Esophagus squamous epithelium (tissue), 5 donors: ENCODE measurements around the gene CLDN20. TPM values are rescaled to one million over a fixed set of nuclear protein-coding genes. Genes with fewer than 3 reads are reported as not detected.

Experiments
- DNase-seq: peaks from one replicate; lab custom pipeline; 2025; lab: John Stamatoyannopoulos, UW
- H3K27ac ChIP-seq, 4 donors: fragments of 200-600 bp; sonication (generic); one replicate each; pipeline ENCODE4 v1.5.1; 2016 to 2019; ENCODE audit warnings: mild to moderate bottlenecking in 1 of 4
- H3K27me3 ChIP-seq, 4 donors: fragments of 200-600 bp; sonication (generic); 1 replicate in 3 of 4; 2 replicates in 1 of 4; pipeline versions ENCODE4 v1.5.1 to v1.6.0; 2017 to 2021; ENCODE audit warnings: antibody characterized with exemption in 1 of 4
- H3K36me3 ChIP-seq, 3 donors: fragments of 200-600 bp; sonication (generic); one replicate each; pipeline ENCODE4 v1.5.1; 2016 to 2019
- H3K4me1 ChIP-seq, 3 donors: fragments of 200-600 bp; sonication (generic); one replicate each; pipeline ENCODE4 v1.5.1; 2017 to 2019
- H3K4me3 ChIP-seq, 4 donors: fragments of 200-600 bp; sonication (generic); 1 replicate in 3 of 4; 2 replicates in 1 of 4; pipeline ENCODE4 v1.5.1; 2016 to 2019; ENCODE audit warnings: mild to moderate bottlenecking in 2 of 4, moderate library complexity in 1 of 4
- H3K9me3 ChIP-seq, 3 donors: fragments of 200-600 bp; sonication (generic); one replicate each; pipeline ENCODE4 v1.5.1; 2016 to 2019
- CTCF ChIP-seq, 6 experiments: fragments of 450-650 bp in 4 of 6; fragments of 200-600 bp in 2 of 6; sonication (generic) in 2 of 6; IDR thresholded peaks; one replicate each; pipeline ENCODE4 v1.5.1; 2016 to 2019; ENCODE audit warnings: antibody characterized with exemption in 6 of 6, mild to moderate bottlenecking in 4 of 6, moderate library complexity in 4 of 6
- POLR2A ChIP-seq, 4 donors: fragments of 450-650 bp; IDR thresholded peaks; one replicate each; pipeline ENCODE4 v1.6.1; 2017; ENCODE audit warnings: antibody characterized with exemption in 4 of 4, mild to moderate bottlenecking in 4 of 4, moderate library complexity in 3 of 4
- WGBS, 2 donors: methylation state at CpG; one replicate each; pipeline ENCODE4 v1.1.5; 2018; 5-methylcytosine and 5-hydroxymethylcytosine counted together
- intact Hi-C: fragments of 100-400 bp; cut with DNase I; formaldehyde crosslinking; loops from one replicate; pipeline ENCODE4 v1.15.0; 2022
- total RNA-seq, 4 donors: library from RNA; depleted of rRNA; stranded (reverse); fragments of >200 nt; gene quantifications; one replicate each; pipeline ENCODE4 v1.1.0, GENCODE V29; 2016
- donor health status: DM: yes; HTN: yes; CAD: no.

The CLDN20 gene
- total RNA-seq, 4 donors from 2014 or later = 0.19 TPM; not detected in 3

GRCh38 chr6:155254139-155254538 lies 9.7 kb upstream of the CLDN20 start:
- Histone ChIP-seq H3K27me3 (no peaks in the 10 kb centered on the region), H3K36me3 (peaks cover 3 to 99% (median 8%) of the 10 kb centered on the region in 3 donors), H3K4me3 (no peak overlapping the region), H3K27ac (no peak overlapping the region), H3K9me3 (no peaks in the 10 kb centered on the region), H3K4me1 (no peaks in the 10 kb centered on the region)
- 86 to 94% methylated on average over 10 of the region's 10 CpGs for WGBS, 2 donors
- DNase-seq = no peak
- TF ChIP-seq CTCF (IDR thresholded peaks at IDR 0.05) = no peak
- TF ChIP-seq POLR2A (IDR thresholded peaks at IDR 0.05) = no peak
- intact Hi-C loops = no loop called here

GRCh38 chr6:155256122-155256795 lies 7.6 kb upstream of the CLDN20 start:
- TF ChIP-seq CTCF (IDR thresholded peaks at IDR 0.05) (no peak), POLR2A (IDR thresholded peaks at IDR 0.05) (no peak)
- H3K4me1 ChIP-seq = no peaks in the 10 kb centered on the region
- DNase-seq = no peak
- H3K27ac ChIP-seq = no peak overlapping the region
- intact Hi-C loops = no loop called here
- WGBS, 2 donors = 78 to 88% methylated on average over 5 to 9 of the region's 13 CpGs
- no peaks in the 10 kb centered on the region for H3K27me3 ChIP-seq
- H3K36me3 ChIP-seq = peaks cover 4 to 95% (median 8%) of the 10 kb centered on the region in 3 donors
- no peaks in the 10 kb centered on the region for H3K9me3 ChIP-seq
- no peak overlapping the region for H3K4me3 ChIP-seq

GRCh38 chr6:155257796-155258195 lies 6.0 kb upstream of the CLDN20 start:
- intact Hi-C loops = no loop called here
- no peak for TF ChIP-seq CTCF (IDR thresholded peaks at IDR 0.05)
- TF ChIP-seq POLR2A (IDR thresholded peaks at IDR 0.05) = no peak
- 86 to 92% methylated on average over 9 of the region's 9 CpGs for WGBS, 2 donors
- Histone ChIP-seq H3K4me3 (no peak overlapping the region), H3K4me1 (no peaks in the 10 kb centered on the region), H3K36me3 (peaks cover 4 to 79% (median 4%) of the 10 kb centered on the region in 3 donors), H3K9me3 (no peaks in the 10 kb centered on the region), H3K27me3 (no peaks in the 10 kb centered on the region), H3K27ac (no peak overlapping the region)
- DNase-seq = no peak

GRCh38 chr6:155259204-155259603 lies 4.6 kb upstream of the CLDN20 start:
- H3K27ac ChIP-seq = no peak overlapping the region
- intact Hi-C loops = no loop called here
- no peak for TF ChIP-seq CTCF (IDR thresholded peaks at IDR 0.05)
- no peak for TF ChIP-seq POLR2A (IDR thresholded peaks at IDR 0.05)
- no peaks in the 10 kb centered on the region for H3K9me3 ChIP-seq
- H3K4me1 ChIP-seq = peaks cover 0 to 4% (median 0%) of the 10 kb centered on the region in 3 donors
- WGBS, 2 donors = 89 to 94% methylated on average over 3 of the region's 3 CpGs
- H3K36me3 ChIP-seq = peaks cover 4 to 65% (median 4%) of the 10 kb centered on the region in 3 donors
- no peak overlapping the region for H3K4me3 ChIP-seq
- no peak for DNase-seq
- no peaks in the 10 kb centered on the region for H3K27me3 ChIP-seq

GRCh38 chr6:155259897-155260296 lies 3.9 kb upstream of the CLDN20 start:
- intact Hi-C loops = no loop called here
- Histone ChIP-seq H3K9me3 (no peaks in the 10 kb centered on the region), H3K4me3 (no peak overlapping the region), H3K4me1 (peaks cover 2 to 11% (median 3%) of the 10 kb centered on the region in 3 donors), H3K36me3 (peaks cover 3 to 58% (median 4%) of the 10 kb centered on the region in 3 donors), H3K27me3 (no peaks in the 10 kb centered on the region), H3K27ac (no peak overlapping the region)
- WGBS, 2 donors = 92 to 94% methylated on average over 4 to 5 of the region's 5 CpGs
- TF ChIP-seq POLR2A (IDR thresholded peaks at IDR 0.05) = no peak
- no peak for TF ChIP-seq CTCF (IDR thresholded peaks at IDR 0.05)
- no peak for DNase-seq
